Left ventricle myocardium inferior (tissue), 1 donor: ENCODE results near the gene ESYT1. TPM values are rescaled to one million over a fixed set of nuclear protein-coding genes. Genes with fewer than 3 reads are reported as not detected.
"Not testable (repeated sequence)": the region's sequence is repeated elsewhere in the genome, so short reads cannot be mapped to it uniquely, and the experiment has no call there.

Experiments
- DNase-seq: peaks from one replicate; pipeline ENCODE4 v3.0.0-alpha.2; 2020
- H3K27ac ChIP-seq: fragments of 200-600 bp; replicated peaks from 2 replicates; pipeline ENCODE4 v1.8.0; 2021
- H3K27me3 ChIP-seq: fragments of 200-600 bp; 2 replicates; pipeline ENCODE4 v1.8.0; 2021; ENCODE audit warnings: low read depth
- H3K36me3 ChIP-seq: fragments of 200-600 bp; 2 replicates; pipeline ENCODE4 v1.8.0; 2021
- H3K4me1 ChIP-seq: fragments of 200-600 bp; 2 replicates; pipeline ENCODE4 v1.8.0; 2021
- H3K4me3 ChIP-seq: fragments of 200-600 bp; 2 replicates; pipeline ENCODE4 v1.8.0; 2021; ENCODE audit warnings: mild to moderate bottlenecking, moderate library complexity
- H3K9me3 ChIP-seq: fragments of 200-600 bp; replicated peaks from 2 replicates; pipeline ENCODE4 v1.8.0; 2021
- intact Hi-C: fragments of 100-400 bp; cut with micrococcal nuclease; formaldehyde crosslinking; loops from one replicate; pipeline ENCODE4 v1.11.0; 2022
- total RNA-seq: library from RNA; stranded (reverse); fragmentation: NEBNext Ultra II Directional; extraction: Animal tissue kit (Norgen Biotek cat#: 25700); gene quantifications from one replicate; pipeline ENCODE4 v1.2.1, GENCODE V29; 2021
- TF ChIP-seq, protein P1 (sequence below): fragments of 200-600 bp; IDR thresholded peaks from 2 replicates; pipeline ENCODE4 v1.8.0; 2021; ENCODE audit warnings: antibody characterized with exemption, mild to moderate bottlenecking, borderline replicate concordance
- donor health status: DM: no; HTN: yes; CAD: no; lungs with severe emphysema.

The ESYT1 gene
- total RNA-seq, 1 donor from 2014 or later = 23.2 TPM

DNA sequence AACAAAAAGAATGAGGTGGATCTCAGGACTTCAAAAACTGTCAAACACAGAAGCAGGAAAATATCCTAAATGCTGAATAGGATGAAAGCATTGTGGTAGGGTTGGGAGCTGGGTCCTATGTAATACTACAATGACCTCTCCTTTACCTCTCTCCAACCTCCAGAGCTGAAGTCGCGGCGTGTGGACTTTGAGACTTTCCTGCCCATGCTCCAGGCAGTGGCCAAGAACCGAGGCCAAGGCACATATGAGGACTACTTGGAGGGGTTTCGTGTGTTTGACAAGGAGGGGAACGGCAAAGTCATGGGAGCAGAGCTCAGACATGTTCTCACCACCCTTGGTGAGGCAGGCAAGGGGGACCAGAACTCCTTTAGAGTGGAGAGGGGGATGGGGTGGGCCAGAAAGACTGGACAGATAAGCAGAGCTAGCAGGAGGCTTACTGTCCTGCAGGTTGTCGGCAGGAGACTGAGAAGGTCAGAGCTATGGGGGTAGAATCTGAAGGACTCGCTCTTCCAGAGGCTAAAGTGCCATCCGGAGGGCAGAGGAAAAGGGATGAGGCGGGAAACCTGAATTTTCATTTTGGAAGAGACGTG, 27.3 kb downstream of the ESYT1 start:
- Histone ChIP-seq H3K36me3 (peaks cover 11% of the 10 kb centered on the region), H3K4me3 (no peak overlapping the region), H3K9me3 (no peaks in the 10 kb centered on the region), H3K27ac (no peak overlapping the region), H3K4me1 (peaks cover 59% of the 10 kb centered on the region), H3K27me3 (no peaks in the 10 kb centered on the region)
- intact Hi-C loops = loop anchor here (5.0 kb wide), 1 partner anchor 38 kb away; the partner anchor contains the start of genes RPL41 and ZC3H10
- DNase-seq = no peak
- TF ChIP-seq, protein P1, sequence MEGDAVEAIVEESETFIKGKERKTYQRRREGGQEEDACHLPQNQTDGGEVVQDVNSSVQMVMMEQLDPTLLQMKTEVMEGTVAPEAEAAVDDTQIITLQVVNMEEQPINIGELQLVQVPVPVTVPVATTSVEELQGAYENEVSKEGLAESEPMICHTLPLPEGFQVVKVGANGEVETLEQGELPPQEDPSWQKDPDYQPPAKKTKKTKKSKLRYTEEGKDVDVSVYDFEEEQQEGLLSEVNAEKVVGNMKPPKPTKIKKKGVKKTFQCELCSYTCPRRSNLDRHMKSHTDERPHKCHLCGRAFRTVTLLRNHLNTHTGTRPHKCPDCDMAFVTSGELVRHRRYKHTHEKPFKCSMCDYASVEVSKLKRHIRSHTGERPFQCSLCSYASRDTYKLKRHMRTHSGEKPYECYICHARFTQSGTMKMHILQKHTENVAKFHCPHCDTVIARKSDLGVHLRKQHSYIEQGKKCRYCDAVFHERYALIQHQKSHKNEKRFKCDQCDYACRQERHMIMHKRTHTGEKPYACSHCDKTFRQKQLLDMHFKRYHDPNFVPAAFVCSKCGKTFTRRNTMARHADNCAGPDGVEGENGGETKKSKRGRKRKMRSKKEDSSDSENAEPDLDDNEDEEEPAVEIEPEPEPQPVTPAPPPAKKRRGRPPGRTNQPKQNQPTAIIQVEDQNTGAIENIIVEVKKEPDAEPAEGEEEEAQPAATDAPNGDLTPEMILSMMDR = no peak

DNA sequence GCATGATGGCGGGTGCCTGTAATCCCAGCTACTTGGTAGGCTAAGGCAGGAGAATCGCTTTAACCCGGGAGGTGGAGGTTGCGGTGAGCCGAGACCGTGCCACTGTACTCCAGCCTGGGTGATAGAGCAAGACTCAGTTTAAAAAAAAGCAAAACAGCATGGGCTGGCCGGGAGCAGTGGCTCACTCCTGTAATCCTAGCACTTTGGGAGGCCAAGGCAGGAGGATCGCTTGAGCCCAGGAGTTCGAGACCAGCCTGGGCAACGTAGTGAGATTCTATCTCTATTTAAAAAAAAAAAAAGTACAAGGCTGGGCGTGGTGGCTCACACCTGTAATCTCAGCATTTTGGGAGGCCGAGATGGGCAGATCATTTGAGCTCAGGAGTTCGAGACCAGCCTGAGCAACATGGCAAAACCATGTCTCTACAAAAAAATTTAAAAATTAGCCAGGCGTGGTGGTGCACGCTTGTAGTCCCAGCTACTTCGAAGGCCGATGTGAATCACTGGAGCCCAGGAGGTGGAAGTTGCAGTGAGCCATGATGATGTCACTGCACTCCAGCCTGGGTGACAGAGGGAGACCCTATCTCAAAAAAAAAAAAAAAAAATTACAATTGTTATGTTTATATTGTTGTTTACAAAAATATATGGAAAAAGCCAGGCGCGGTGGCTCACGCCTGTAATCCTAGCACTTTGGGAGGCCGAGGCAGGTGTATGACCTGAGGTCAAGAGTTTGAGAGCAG, 28.6 kb downstream of the ESYT1 start:
- intact Hi-C loops = loop anchor here (5.0 kb wide), 1 partner anchor 39 kb away; the partner anchor contains the start of genes RPL41 and ZC3H10
- H3K4me1 ChIP-seq = peaks cover 60% of the 10 kb centered on the region
- DNase-seq = not testable (repeated sequence)

DNA sequence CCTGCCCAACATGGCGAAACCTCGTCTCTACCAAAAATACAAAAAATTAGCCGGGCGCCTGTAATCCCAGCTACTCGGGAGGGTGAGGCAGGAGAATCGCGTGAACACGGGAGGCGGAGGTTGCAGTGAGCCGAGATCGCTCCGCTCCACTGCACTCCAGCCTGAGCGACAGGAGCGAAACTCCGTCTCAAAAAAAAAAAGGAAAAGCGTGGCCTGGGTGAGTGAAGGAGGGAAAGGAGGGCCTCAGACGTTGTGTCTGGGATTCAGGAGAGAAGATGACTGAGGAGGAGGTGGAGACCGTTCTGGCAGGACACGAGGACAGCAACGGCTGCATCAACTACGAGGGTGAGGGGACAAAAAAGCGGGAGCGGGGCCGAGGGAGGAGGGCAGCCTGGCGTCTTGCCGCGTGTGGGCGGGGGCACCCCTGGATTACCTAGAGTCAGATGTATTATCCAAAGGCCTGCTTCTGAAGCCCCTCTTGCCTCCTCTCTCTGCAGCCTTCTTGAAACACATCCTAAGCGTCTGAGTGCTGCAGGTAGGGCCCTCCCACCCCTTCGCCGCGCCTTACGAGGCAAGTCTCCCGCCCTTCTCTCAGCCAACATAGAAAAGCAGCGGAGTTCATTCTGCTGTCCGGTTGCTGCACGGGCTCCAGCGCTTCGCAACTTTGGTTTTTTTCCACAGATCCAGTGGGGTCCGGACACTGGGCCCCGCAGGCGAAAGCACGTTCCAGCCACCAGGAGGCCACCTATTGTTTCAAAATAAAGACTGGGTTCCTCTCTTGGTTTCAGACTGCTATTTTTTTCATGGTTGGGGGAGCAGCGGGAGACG, 29.3 kb downstream of the ESYT1 start:
- intact Hi-C loops = loop anchor here (5.0 kb wide), 1 partner anchor 40 kb away; the partner anchor contains the start of genes RPL41 and ZC3H10
- H3K36me3 ChIP-seq = peaks cover 31% of the 10 kb centered on the region
- peak; percentile 74 for DNase-seq
- H3K9me3 ChIP-seq = no peaks in the 10 kb centered on the region
- peaks cover 63% of the 10 kb centered on the region for H3K4me1 ChIP-seq
- H3K27me3 ChIP-seq = no peaks in the 10 kb centered on the region
- peak overlapping the region; percentile 75 for H3K4me3 ChIP-seq
- TF ChIP-seq, protein P1 = peak; percentile 73
- H3K27ac ChIP-seq = peak overlapping the region; percentile 96

More for the DNA sequence above, 28.6 kb downstream of the ESYT1 start:
- H3K27me3 ChIP-seq, H3K9me3 ChIP-seq: not testable (repeated sequence)
- peak overlapping the region; percentile 96 for H3K27ac ChIP-seq
- H3K4me3 ChIP-seq = peak overlapping the region; percentile 75
- H3K36me3 ChIP-seq = peaks cover 23% of the 10 kb centered on the region

DNA sequence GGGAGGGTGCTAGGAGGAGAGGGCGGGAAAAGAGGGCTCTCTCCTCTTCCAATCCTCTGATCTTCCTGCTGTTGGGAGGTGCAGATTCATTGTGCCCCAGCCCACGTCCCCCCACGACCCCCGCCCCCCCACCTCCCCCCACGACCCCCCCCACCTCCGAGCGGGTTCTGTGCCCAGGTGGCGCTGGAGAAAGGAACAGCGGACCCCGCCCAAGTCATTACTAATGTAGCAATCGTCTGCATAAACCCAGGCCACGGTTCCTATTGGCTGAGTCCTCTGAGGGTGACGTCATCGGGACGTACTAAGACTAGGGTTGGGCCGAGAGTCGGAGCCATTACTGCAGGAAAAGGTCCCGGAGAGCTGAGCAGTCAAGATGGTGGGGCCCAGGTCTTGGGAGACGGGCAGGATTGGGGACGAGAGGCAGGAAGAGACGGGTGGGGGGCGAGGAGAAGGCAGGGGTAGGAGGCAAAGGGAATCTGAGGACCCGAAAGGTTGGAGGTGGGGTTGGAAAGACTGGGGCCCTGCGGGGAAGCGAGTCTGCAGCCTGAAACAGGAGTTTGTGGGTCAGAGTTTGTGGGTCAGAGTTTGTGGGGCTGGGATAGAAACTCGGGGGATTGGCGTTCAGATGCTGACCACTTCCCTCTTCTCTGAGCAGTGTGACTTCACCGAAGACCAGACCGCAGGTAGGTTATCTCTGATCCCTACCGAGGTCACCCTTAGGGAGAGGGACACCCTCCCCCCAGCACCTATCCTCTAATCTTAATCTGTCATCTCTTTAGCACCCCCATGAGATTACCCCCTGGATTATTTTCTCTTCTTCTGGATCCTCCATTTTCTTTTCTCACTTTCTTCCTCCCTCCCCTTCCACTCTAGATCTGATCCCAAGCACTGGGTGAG, 30.2 kb downstream of the ESYT1 start, which contains the start of gene MYL6:
Gene MYL6 (plus strand): TSS at position 331 of the 897 bp plus-strand sequence. CDS start 43 bp downstream, at position 374.
- Histone ChIP-seq H3K36me3 (peaks cover 40% of the 10 kb centered on the region), H3K4me3 (peak within 1 kb of the TSS; percentile 75), H3K4me1 (peaks cover 56% of the 10 kb centered on the region), H3K9me3 (no peaks in the 10 kb centered on the region), H3K27me3 (no peaks in the 10 kb centered on the region), H3K27ac (peak within 1 kb of the TSS; percentile 96)
- intact Hi-C loops = loop anchor here (5.0 kb wide), 1 partner anchor 41 kb away; the partner anchor contains the start of genes RPL41 and ZC3H10
- DNase-seq = peak; percentile 94
- TF ChIP-seq, protein P1 = no peak

DNA sequence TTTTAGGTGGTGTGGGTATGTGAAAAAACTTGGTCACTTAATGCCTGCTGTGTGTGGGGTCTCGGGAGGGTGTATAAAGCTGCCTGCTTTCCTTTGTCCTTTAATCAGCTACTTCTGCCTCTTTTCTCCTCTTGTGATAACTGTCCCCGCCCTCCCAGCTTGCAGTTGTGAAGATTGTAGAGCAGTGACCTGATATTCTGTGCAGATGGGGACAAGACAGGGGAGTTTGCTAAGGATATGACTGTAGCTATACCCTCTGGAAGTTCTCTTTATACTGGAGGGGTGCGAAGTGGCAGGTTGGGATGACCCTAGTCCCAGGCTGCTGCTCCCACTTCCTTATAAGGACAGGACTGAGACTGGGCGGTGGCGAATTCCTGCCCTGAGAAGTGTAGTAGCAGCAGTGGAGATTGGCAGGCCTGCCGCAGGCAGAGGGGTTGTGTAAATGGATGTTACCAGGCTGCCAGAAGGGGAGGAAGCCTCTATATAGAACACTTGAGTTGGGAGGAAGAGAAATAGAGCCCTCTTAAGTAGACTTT, 30.9 kb downstream of the ESYT1 start:
- TF ChIP-seq, protein P1 = no peak
- Histone ChIP-seq H3K4me3 (peak overlapping the region; percentile 75), H3K9me3 (no peaks in the 10 kb centered on the region), H3K27ac (peak overlapping the region; percentile 96), H3K4me1 (peaks cover 52% of the 10 kb centered on the region), H3K27me3 (no peaks in the 10 kb centered on the region), H3K36me3 (peaks cover 47% of the 10 kb centered on the region)
- DNase-seq = peak; percentile 81
- intact Hi-C loops = loop anchor here (5.0 kb wide), 1 partner anchor 42 kb away; the partner anchor contains the start of genes RPL41 and ZC3H10
